DOHH2 (cell line): Measurements from ENCODE around the gene JARID2.

Experiments used
- H3F3A ChIP-seq: fragments of 200-600 bp; sonication (generic), shearing (Covaris generic); 2 replicates; pipeline ENCODE4 v1.6.0; 2016; ENCODE audit warnings: antibody characterized with exemption, mild to moderate bottlenecking; ENCODE audit not compliant: control insufficient read depth, insufficient read depth
- H3K27ac ChIP-seq: fragments of 200-600 bp; sonication (generic); 2 replicates; pipeline ENCODE4 v1.5.1; 2014; ENCODE audit warnings: low read depth, mild to moderate bottlenecking, low read length, moderate library complexity
- H3K27me3 ChIP-seq: fragments of 200-600 bp; sonication (generic); 2 replicates; pipeline ENCODE4 v1.6.1; 2014; ENCODE audit warnings: mild to moderate bottlenecking, low read length, mixed read lengths; ENCODE audit not compliant: control insufficient read depth
- H3K36me3 ChIP-seq: fragments of 200-600 bp; sonication (generic); 2 replicates; pipeline ENCODE4 v1.6.1; 2014; ENCODE audit warnings: mild to moderate bottlenecking, low read length, moderate library complexity, mixed read lengths; ENCODE audit not compliant: control insufficient read depth
- H3K4me1 ChIP-seq: fragments of 200-600 bp; sonication (generic); 2 replicates; pipeline ENCODE4 v1.6.1; 2014; ENCODE audit warnings: mild to moderate bottlenecking, low read length, mixed read lengths; ENCODE audit not compliant: control insufficient read depth
- H3K4me2 ChIP-seq: fragments of 200-600 bp; sonication (generic); 2 replicates; pipeline ENCODE4 v1.6.0; 2014; ENCODE audit warnings: mild to moderate bottlenecking, low read length, moderate library complexity
- H3K4me3 ChIP-seq: fragments of 200-600 bp; sonication (generic); 2 replicates; pipeline ENCODE4 v1.5.1; 2014; ENCODE audit warnings: mild to moderate bottlenecking, low read length, mixed read lengths
- H3K79me2 ChIP-seq: fragments of 200-600 bp; sonication (generic); 2 replicates; pipeline ENCODE4 v1.6.1; 2014; ENCODE audit warnings: mild to moderate bottlenecking, low read length, mixed read lengths; ENCODE audit not compliant: control insufficient read depth
- H3K9me2 ChIP-seq: fragments of 200-600 bp; sonication (generic); replicated peaks from 2 replicates; pipeline ENCODE4 v1.6.1; 2014; ENCODE audit warnings: mild to moderate bottlenecking, low read length, mixed read lengths; ENCODE audit not compliant: control insufficient read depth
- H3K9me3 ChIP-seq: fragments of 200-600 bp; sonication (generic); 2 replicates; pipeline ENCODE4 v1.6.1; 2014; ENCODE audit warnings: antibody characterized with exemption, low read length, mixed read lengths; ENCODE audit not compliant: control insufficient read depth, insufficient read depth
- H4K20me1 ChIP-seq: fragments of 200-600 bp; sonication (generic); 2 replicates; pipeline ENCODE4 v1.6.0; 2014; ENCODE audit warnings: low read depth, mild to moderate bottlenecking, antibody characterized with exemption, low read length, moderate library complexity; ENCODE audit not compliant: control insufficient read depth, insufficient read depth
- CTCF ChIP-seq: fragments of 200-600 bp; sonication (generic); IDR thresholded peaks from one replicate; pipeline ENCODE4 v1.5.1; 2014; ENCODE audit warnings: antibody characterized with exemption, mild to moderate bottlenecking, low read depth, low read length; ENCODE audit not compliant: poor library complexity, severe bottlenecking
- EZH2phosphoT487 ChIP-seq: fragments of 200-600 bp; sonication (generic); IDR thresholded peaks from 2 replicates; pipeline ENCODE4 v1.6.1; 2017; ENCODE audit warnings: borderline replicate concordance, mild to moderate bottlenecking, antibody characterized with exemption, low read length, moderate library complexity, mixed read lengths

Gene JARID2

GRCh38 chr6:15304337-15305042 is 58.6 kb downstream of the JARID2 start:
- peaks cover 13% of the 10 kb centered on the region for H3K4me1 ChIP-seq
- no peak overlapping the region for H3K27ac ChIP-seq
- H3K79me2 ChIP-seq, result peaks cover 16% of the 10 kb centered on the region
- no peaks in the 10 kb centered on the region for H3K27me3 ChIP-seq
- H3K9me2 ChIP-seq, result no peaks in the 10 kb centered on the region
- TF ChIP-seq CTCF (no peak), EZH2phosphoT487 (no peak)
- no peaks in the 10 kb centered on the region for H3K36me3 ChIP-seq
- H3K4me2 ChIP-seq, result no peak overlapping the region
- H3K4me3 ChIP-seq, result no peak overlapping the region
- H4K20me1 ChIP-seq, result peaks cover 11% of the 10 kb centered on the region; the same call in 1 of the 2 replicates
- no peaks in the 10 kb centered on the region for H3K9me3 ChIP-seq
- no peaks in the 10 kb centered on the region for H3F3A ChIP-seq

- Histone ChIP-seq H4K20me1 (0 out of 2 replicates have a peak, but pooled peaks cover 5% of the 10 kb centered on the region), H3K9me2 (no peaks in the 10 kb centered on the region), H3K9me3 (no peaks in the 10 kb centered on the region), H3K27ac (no peak overlapping the region), H3K36me3 (no peaks in the 10 kb centered on the region), H3K4me3 (no peak overlapping the region), H3K4me2 (no peak overlapping the region), H3K27me3 (no peaks in the 10 kb centered on the region), H3K4me1 (peaks cover 13% of the 10 kb centered on the region), H3K79me2 (peaks cover 12% of the 10 kb centered on the region), H3F3A (no peaks in the 10 kb centered on the region)
- TF ChIP-seq EZH2phosphoT487, result no peak
- TF ChIP-seq CTCF, result no peak
These were observed 59.6 kb downstream of the JARID2 start for GRCh38 chr6:15305496-15305895.

GRCh38 chr6:15305909-15306308 is 60.0 kb downstream of the JARID2 start:
- H3F3A ChIP-seq, result no peaks in the 10 kb centered on the region
- H3K4me2 ChIP-seq, result no peak overlapping the region
- 0 out of 2 replicates have a peak, but pooled peaks cover 5% of the 10 kb centered on the region for H4K20me1 ChIP-seq
- peaks cover 13% of the 10 kb centered on the region for H3K4me1 ChIP-seq
- peaks cover 15% of the 10 kb centered on the region for H3K79me2 ChIP-seq
- H3K9me2 ChIP-seq, result no peaks in the 10 kb centered on the region
- H3K36me3 ChIP-seq, result no peaks in the 10 kb centered on the region
- H3K9me3 ChIP-seq, result no peaks in the 10 kb centered on the region
- no peak overlapping the region for H3K27ac ChIP-seq
- TF ChIP-seq CTCF, result no peak
- no peak for TF ChIP-seq EZH2phosphoT487
- no peak overlapping the region for H3K4me3 ChIP-seq
- no peaks in the 10 kb centered on the region for H3K27me3 ChIP-seq
